ENCODE results near the gene MYBBP1A.

Gene MYBBP1A

GRCh38 chr17:4502466-4503154 is 52.6 kb downstream of the MYBBP1A start:
- no peak for TF ChIP-seq GATA1 (IDR thresholded peaks at IDR 0.05; ENCODE audit: low read depth, low read length)
- TF ChIP-seq POLR2A (IDR thresholded peaks at IDR 0.05; ENCODE audit: low read length) = no peak
- no peak for DNase-seq

GRCh38 chr17:4501295-4501949 is 53.8 kb downstream of the MYBBP1A start:
- peak; percentile 18 to 31 for DNase-seq
- TF ChIP-seq GATA1 (IDR thresholded peaks at IDR 0.05; ENCODE audit: low read depth, low read length) (no peak), POLR2A (IDR thresholded peaks at IDR 0.05; ENCODE audit: low read length) (no peak)

GRCh38 chr17:4500191-4500571 is 55.0 kb downstream of the MYBBP1A start:
- no peak for DNase-seq
- TF ChIP-seq POLR2A (IDR thresholded peaks at IDR 0.05; ENCODE audit: low read length) = no peak
- no peak for TF ChIP-seq GATA1 (IDR thresholded peaks at IDR 0.05; ENCODE audit: low read depth, low read length)

GRCh38 chr17:4499431-4500190 is 55.6 kb downstream of the MYBBP1A start:
- no peak for TF ChIP-seq POLR2A (IDR thresholded peaks at IDR 0.05; ENCODE audit: low read length)
- no peak for TF ChIP-seq GATA1 (IDR thresholded peaks at IDR 0.05; ENCODE audit: low read depth, low read length)
- DNase-seq = peak; percentile 14 to 17

- DNase-seq = peak; percentile 57 to 58
- TF ChIP-seq GATA1 (IDR thresholded peaks at IDR 0.05; ENCODE audit: low read depth, low read length) (no peak), POLR2A (IDR thresholded peaks at IDR 0.05; ENCODE audit: low read length) (no peak)
Measured at GRCh38 chr17:4498461-4499397, 56.5 kb downstream of the MYBBP1A start, which contains the start of gene SPNS2. Gene SPNS2 (plus strand): TSS chr17:4498881. CDS start chr17:4499048, 167 bp downstream.

- DNase-seq = no peak
- TF ChIP-seq GATA1 (IDR thresholded peaks at IDR 0.05; ENCODE audit: low read depth, low read length) (no peak), POLR2A (IDR thresholded peaks at IDR 0.05; ENCODE audit: low read length) (no peak)
Measured at GRCh38 chr17:4497101-4497824, 57.9 kb downstream of the MYBBP1A start.

GRCh38 chr17:4492721-4493561 is 62.2 kb downstream of the MYBBP1A start:
- peak; percentile 41 to 48 for DNase-seq
- TF ChIP-seq POLR2A (IDR thresholded peaks at IDR 0.05; ENCODE audit: low read length) (no peak), GATA1 (IDR thresholded peaks at IDR 0.05; ENCODE audit: low read depth, low read length) (no peak)

- TF ChIP-seq POLR2A (IDR thresholded peaks at IDR 0.05; ENCODE audit: low read length) (no peak), GATA1 (IDR thresholded peaks at IDR 0.05; ENCODE audit: low read depth, low read length) (no peak)
- DNase-seq = no peak
Measured at GRCh38 chr17:4490637-4491061, 64.5 kb downstream of the MYBBP1A start.

- no peak for TF ChIP-seq POLR2A (IDR thresholded peaks at IDR 0.05; ENCODE audit: low read length)
- no peak for TF ChIP-seq GATA1 (IDR thresholded peaks at IDR 0.05; ENCODE audit: low read depth, low read length)
- DNase-seq = no peak
Measured at GRCh38 chr17:4490109-4490591, 65.0 kb downstream of the MYBBP1A start.

GRCh38 chr17:4488989-4489595 is 66.1 kb downstream of the MYBBP1A start:
- no peak for DNase-seq
- no peak for TF ChIP-seq GATA1 (IDR thresholded peaks at IDR 0.05; ENCODE audit: low read depth, low read length)
- TF ChIP-seq POLR2A (IDR thresholded peaks at IDR 0.05; ENCODE audit: low read length) = no peak

All from erythroblast (primary cell).